GM23248 (cell line): ENCODE data around the gene HEATR5B.

Experiments
- EZH2 ChIP-seq: fragments of 200-600 bp; sonication (generic); IDR thresholded peaks from 2 replicates; pipeline ENCODE4 v1.6.1; 2018; ENCODE audit warnings: antibody characterized with exemption, mild to moderate bottlenecking; ENCODE audit not compliant: insufficient read depth, poor library complexity, severe bottlenecking
- EZH2phosphoT487 ChIP-seq: fragments of 200-600 bp; sonication (generic); IDR thresholded peaks from 2 replicates; pipeline ENCODE4 v1.6.1; 2018; ENCODE audit warnings: antibody characterized with exemption, moderate library complexity, mild to moderate bottlenecking, low read depth; ENCODE audit not compliant: insufficient read depth

GRCh38 chr2:36975306-36975705 lies 108.9 kb downstream of the HEATR5B start:
- TF ChIP-seq EZH2phosphoT487 (no peak), EZH2 (no peak)
